Esophagus muscularis mucosa (tissue), 4 donors: ENCODE data around the gene NAV2. TPM values are rescaled to one million over a fixed set of nuclear protein-coding genes. Genes with fewer than 3 reads are reported as not detected.

Experiments used
- DNase-seq: peaks from one replicate; pipeline ENCODE4 v3.0.0-alpha.2; 2017; ENCODE audit errors: extremely low spot score
- H3K27ac ChIP-seq, 4 donors: fragments of 200-600 bp; sonication (generic); replicated peaks in 1 of 4; 1 replicate in 3 of 4; 2 replicates in 1 of 4; pipeline ENCODE4 v1.5.1; 2016 to 2019; ENCODE audit warnings: mild to moderate bottlenecking in 1 of 4
- H3K27me3 ChIP-seq, 4 donors: fragments of 200-600 bp; sonication (generic); one replicate each; pipeline versions ENCODE4 v1.5.1 to v1.6.0; 2016 to 2019
- H3K36me3 ChIP-seq, 4 donors: fragments of 200-600 bp; sonication (generic); one replicate each; pipeline ENCODE4 v1.5.1; 2016 to 2019
- H3K4me1 ChIP-seq, 4 donors: fragments of 200-600 bp; sonication (generic); one replicate each; pipeline ENCODE4 v1.5.1; 2016 to 2019
- H3K4me3 ChIP-seq, 4 donors: fragments of 200-600 bp; sonication (generic); 1 replicate in 2 of 4; 2 replicates in 2 of 4; pipeline ENCODE4 v1.5.1; 2016 to 2019; ENCODE audit warnings: mild to moderate bottlenecking in 4 of 4, moderate library complexity in 1 of 4
- H3K9me3 ChIP-seq, 4 donors: fragments of 200-600 bp; sonication (generic); 1 replicate in 3 of 4; 2 replicates in 1 of 4; pipeline ENCODE4 v1.5.1; 2016 to 2019
- EP300 ChIP-seq: sonication (generic); formaldehyde crosslinking; IDR thresholded peaks from one replicate; pipeline ENCODE4 v1.6.1; 2017; ENCODE audit warnings: antibody characterized with exemption
- POLR2A ChIP-seq: fragments of 450-650 bp; IDR thresholded peaks from one replicate; pipeline ENCODE4 v1.6.1; 2017; ENCODE audit warnings: antibody characterized with exemption, moderate library complexity, mild to moderate bottlenecking, low read depth
- POLR2AphosphoS5 ChIP-seq, 2 donors: sonication (generic); formaldehyde crosslinking; IDR thresholded peaks; one replicate each; pipeline ENCODE4 v1.6.1; 2017; ENCODE audit warnings: antibody characterized with exemption in 2 of 2
- WGBS: methylation state at CpG from one replicate; pipeline ENCODE4 v1.1.5; 2018; 5-methylcytosine and 5-hydroxymethylcytosine counted together
- intact Hi-C: fragments of 100-400 bp; cut with DNase I; formaldehyde crosslinking; loops from one replicate; pipeline ENCODE4 v1.15.1; 2023
- total RNA-seq, 4 donors: library from RNA; depleted of rRNA; stranded (reverse); fragments of >200 nt; gene quantifications; one replicate each; pipeline versions ENCODE4 v1.1.0 to v1.2.1, GENCODE V29; 2016
- TF ChIP-seq, protein P1 (sequence below), 3 experiments: fragments of 200-600 bp in 2 of 3; fragments of 450-650 bp in 1 of 3; sonication (generic) in 2 of 3; IDR thresholded peaks; one replicate each; pipeline ENCODE4 v1.5.1; 2017 to 2019; ENCODE audit warnings: antibody characterized with exemption in 3 of 3, mild to moderate bottlenecking in 2 of 3, moderate library complexity in 1 of 3

Gene NAV2
- total RNA-seq, 4 donors from 2014 or later = 21.9 to 57.0 (median 37.5) TPM

DNA sequence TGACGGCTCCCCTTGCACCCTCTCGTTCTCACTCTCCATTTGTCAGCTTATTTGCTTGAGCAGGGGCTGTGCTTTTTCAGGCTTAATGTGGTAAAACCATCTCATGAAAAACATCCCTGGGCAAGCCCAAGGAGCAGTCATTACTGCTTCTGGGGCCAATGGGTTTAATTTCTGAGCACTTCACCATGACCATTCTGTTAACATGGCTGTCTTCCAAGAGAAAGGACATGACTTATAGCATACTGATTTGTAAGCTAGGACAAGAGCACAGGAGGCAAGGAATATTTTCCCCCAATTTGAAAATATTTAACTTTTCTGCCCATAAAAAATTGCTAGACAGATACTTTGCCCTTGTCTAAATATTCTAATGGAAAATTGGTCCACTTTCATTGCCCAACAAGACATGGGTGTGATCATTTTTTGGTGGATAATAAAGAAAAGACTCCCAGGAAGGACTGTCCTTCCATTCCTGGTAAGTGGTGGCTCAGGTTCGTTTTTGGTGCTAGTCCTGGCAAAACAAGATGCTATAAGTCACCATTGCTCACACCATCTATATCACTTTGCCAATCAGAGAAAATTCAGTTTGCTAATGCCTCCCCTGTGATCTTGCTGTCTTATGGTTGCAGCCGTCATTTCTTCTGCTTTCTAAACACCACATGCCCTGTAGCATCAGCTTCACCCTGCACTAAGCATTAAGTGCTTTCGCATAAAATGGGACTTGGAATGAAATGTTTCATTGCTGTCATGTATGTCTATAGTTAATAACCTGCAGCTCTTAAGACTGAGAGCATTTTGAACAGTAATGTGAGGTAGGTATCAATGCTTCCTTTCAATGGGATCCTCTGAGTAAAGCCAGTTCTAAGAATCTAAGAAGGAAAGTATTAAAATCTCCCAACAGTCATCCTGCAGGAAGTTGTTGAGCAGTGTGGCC is 339.1 kb downstream of the NAV2 start:
- intact Hi-C loops = no loop called here
- 90% methylated on average over 5 of the region's 5 CpGs for WGBS
- H3K27ac ChIP-seq = peak overlapping the region in 1 of 4 donors; percentile 49
- no peaks in the 10 kb centered on the region for H3K9me3 ChIP-seq
- no peak overlapping the region for H3K4me3 ChIP-seq
- H3K36me3 ChIP-seq = peaks cover 24 to 84% (median 56%) of the 10 kb centered on the region in 4 donors
- H3K4me1 ChIP-seq = peaks cover 29 to 71% (median 66%) of the 10 kb centered on the region in 4 donors
- H3K27me3 ChIP-seq = no peaks in the 10 kb centered on the region
- TF ChIP-seq EP300 (no peak), POLR2A (no peak), POLR2AphosphoS5 (IDR thresholded peaks at IDR 0.05) (no peak)
- TF ChIP-seq, protein P1, sequence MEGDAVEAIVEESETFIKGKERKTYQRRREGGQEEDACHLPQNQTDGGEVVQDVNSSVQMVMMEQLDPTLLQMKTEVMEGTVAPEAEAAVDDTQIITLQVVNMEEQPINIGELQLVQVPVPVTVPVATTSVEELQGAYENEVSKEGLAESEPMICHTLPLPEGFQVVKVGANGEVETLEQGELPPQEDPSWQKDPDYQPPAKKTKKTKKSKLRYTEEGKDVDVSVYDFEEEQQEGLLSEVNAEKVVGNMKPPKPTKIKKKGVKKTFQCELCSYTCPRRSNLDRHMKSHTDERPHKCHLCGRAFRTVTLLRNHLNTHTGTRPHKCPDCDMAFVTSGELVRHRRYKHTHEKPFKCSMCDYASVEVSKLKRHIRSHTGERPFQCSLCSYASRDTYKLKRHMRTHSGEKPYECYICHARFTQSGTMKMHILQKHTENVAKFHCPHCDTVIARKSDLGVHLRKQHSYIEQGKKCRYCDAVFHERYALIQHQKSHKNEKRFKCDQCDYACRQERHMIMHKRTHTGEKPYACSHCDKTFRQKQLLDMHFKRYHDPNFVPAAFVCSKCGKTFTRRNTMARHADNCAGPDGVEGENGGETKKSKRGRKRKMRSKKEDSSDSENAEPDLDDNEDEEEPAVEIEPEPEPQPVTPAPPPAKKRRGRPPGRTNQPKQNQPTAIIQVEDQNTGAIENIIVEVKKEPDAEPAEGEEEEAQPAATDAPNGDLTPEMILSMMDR (IDR thresholded peaks at IDR 0.05) = no peak
- no peak for DNase-seq

DNA sequence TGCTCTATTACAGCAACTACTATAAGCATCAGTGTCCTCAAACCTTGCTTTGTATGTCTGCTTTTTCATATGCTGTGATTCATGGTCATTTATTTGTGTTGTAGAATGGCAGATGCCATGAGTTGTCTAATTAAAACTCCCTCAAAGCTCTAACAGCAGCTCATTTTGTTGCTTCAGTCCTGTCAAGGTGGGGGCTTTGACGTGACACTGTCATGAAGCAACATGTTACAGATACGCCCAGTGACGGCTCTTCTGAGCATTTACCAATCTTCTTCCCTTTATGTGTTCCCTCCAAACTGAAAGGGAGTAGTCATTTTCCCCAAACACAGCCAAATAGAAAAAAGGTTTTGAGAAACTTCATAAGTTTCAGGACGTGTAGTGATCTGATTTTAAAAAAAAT is 340.9 kb downstream of the NAV2 start:
- peaks cover 29 to 64% (median 61%) of the 10 kb centered on the region in 4 donors for H3K4me1 ChIP-seq
- 94% methylated on average over 4 of the region's 4 CpGs for WGBS
- no peak for DNase-seq

DNA sequence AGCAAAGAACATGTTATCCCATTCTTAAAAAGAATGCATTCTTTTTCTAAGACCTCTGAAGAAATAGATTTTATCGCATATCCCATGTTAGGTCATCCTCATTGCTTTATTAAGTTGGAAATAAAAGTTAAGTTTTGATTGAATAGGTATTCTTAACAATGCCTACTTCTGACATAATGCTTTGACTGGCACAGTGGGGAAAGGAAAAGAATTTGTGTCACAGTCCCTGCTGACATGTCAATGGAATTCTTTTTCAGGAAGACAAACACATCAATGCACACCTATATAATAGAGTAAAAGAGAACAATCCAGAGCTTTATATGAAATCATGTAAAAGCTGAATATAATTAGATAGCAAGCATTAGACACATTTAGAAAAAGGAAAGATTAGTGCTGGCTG is 341.9 kb downstream of the NAV2 start:
- H3K4me1 ChIP-seq = peaks cover 30 to 55% (median 52%) of the 10 kb centered on the region in 4 donors
- DNase-seq = no peak
- H3K27me3 ChIP-seq = no peaks in the 10 kb centered on the region
- 97% methylated on average over 1 of the region's 1 CpG for WGBS
- intact Hi-C loops = no loop called here
- H3K4me3 ChIP-seq = no peak overlapping the region
- H3K36me3 ChIP-seq = peaks cover 19 to 92% (median 57%) of the 10 kb centered on the region in 4 donors
- H3K9me3 ChIP-seq = no peaks in the 10 kb centered on the region
- H3K27ac ChIP-seq = peak overlapping the region; percentile 59 to 65 (median 63)
- no peak for TF ChIP-seq POLR2A
- TF ChIP-seq, protein P1 (IDR thresholded peaks at IDR 0.05) = no peak
- no peak for TF ChIP-seq POLR2AphosphoS5 (IDR thresholded peaks at IDR 0.05)
- no peak for TF ChIP-seq EP300

More for the DNA sequence above, 340.9 kb downstream of the NAV2 start:
- Histone ChIP-seq H3K36me3 (peaks cover 23 to 92% (median 62%) of the 10 kb centered on the region in 4 donors), H3K27ac (no peak overlapping the region), H3K9me3 (no peaks in the 10 kb centered on the region), H3K4me3 (no peak overlapping the region), H3K27me3 (no peaks in the 10 kb centered on the region)
- TF ChIP-seq, protein P1 (IDR thresholded peaks at IDR 0.05) = no peak
- TF ChIP-seq POLR2A = no peak
- no peak for TF ChIP-seq EP300
- TF ChIP-seq POLR2AphosphoS5 (IDR thresholded peaks at IDR 0.05) = no peak
- intact Hi-C loops = no loop called here

DNA sequence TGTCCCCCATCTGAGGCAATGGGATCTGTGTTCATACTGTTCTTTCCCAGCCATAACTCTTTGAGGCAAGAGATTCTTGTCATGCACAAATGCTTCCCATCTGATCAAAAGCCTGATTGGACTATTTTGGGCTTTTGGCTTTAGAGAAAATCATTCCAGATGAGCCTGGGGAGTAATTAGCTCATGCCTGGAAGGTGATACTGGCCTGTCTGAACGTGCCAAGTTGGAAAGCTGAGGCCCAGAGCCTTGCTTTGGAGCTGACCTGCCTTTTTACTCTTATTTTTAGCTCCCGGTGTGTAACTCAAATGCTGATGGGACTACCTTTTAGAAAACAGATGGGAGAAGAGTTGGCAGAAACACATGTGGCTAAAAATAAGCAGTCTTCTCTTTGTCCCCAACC is 342.7 kb downstream of the NAV2 start:
- 37% methylated on average over 2 of the region's 2 CpGs for WGBS
- no peak overlapping the region for H3K4me3 ChIP-seq
- H3K27ac ChIP-seq = peak overlapping the region; percentile 59 to 65 (median 63)
- H3K9me3 ChIP-seq = no peaks in the 10 kb centered on the region
- no peak for DNase-seq
- peaks cover 26 to 53% (median 52%) of the 10 kb centered on the region in 4 donors for H3K4me1 ChIP-seq
- no peak for TF ChIP-seq EP300
- TF ChIP-seq, protein P1 (IDR thresholded peaks at IDR 0.05) = no peak
- no peak for TF ChIP-seq POLR2AphosphoS5 (IDR thresholded peaks at IDR 0.05)
- TF ChIP-seq POLR2A = no peak
- no peaks in the 10 kb centered on the region for H3K27me3 ChIP-seq
- intact Hi-C loops = loop anchor here (5.0 kb wide), 1 partner anchor 103 kb away; no protein-coding TSS in a partner anchor
- peaks cover 19 to 92% (median 57%) of the 10 kb centered on the region in 4 donors for H3K36me3 ChIP-seq
